GM06990 (cell line): ENCODE data around the gene PLXNB2.
A peak's percentile ranks its signal among the peaks of the same experiment; 100 is the strongest.

ENCODE experiments used
- DNase-seq: peaks from one replicate; pipeline ENCODE4 v3.0.0-alpha.2; 2011; ENCODE audit not compliant: insufficient read length; ENCODE audit errors: extremely low read depth
- H3K27me3 ChIP-seq: replicated peaks from 2 replicates; pipeline ENCODE4 v1.6.0; 2011; ENCODE audit warnings: low read length; ENCODE audit not compliant: control insufficient read depth, insufficient read depth
- H3K36me3 ChIP-seq: 2 replicates; pipeline ENCODE4 v1.5.1; 2011; ENCODE audit warnings: low read length; ENCODE audit not compliant: control insufficient read depth, insufficient read depth
- H3K4me3 ChIP-seq: replicated peaks from 2 replicates; pipeline ENCODE4 v1.5.1; 2011; ENCODE audit warnings: low read depth, mild to moderate bottlenecking, control low read depth, low read length
- CTCF ChIP-seq: IDR thresholded peaks from 2 replicates; pipeline ENCODE4 v1.5.1; 2011; ENCODE audit warnings: low read length, control low read depth, mild to moderate bottlenecking, inconsistent platforms; ENCODE audit not compliant: insufficient read depth, poor library complexity, severe bottlenecking

The PLXNB2 gene

DNA sequence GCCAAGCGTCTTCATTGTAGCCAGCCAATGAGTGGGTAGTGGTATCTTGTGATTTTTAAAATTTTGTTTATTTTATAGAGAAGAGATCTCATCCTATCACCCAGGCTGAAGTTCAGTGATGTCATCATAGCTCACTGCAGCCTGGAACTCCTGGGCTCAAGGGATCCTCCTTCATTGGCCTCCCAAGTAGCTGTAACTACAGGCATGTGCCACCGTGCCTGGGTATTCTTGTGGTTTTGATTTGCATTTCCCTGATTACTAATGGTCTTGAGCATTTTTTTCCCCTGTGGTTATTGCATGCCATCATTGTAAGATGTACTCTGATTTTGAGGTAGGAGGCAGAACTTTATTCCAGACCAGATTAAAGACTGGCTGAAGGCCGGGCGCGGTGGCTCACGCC, 21.8 kb upstream of the PLXNB2 start:
- no peaks in the 10 kb centered on the region for H3K36me3 ChIP-seq
- no peak for DNase-seq
- H3K27me3 ChIP-seq: no peaks in the 10 kb centered on the region
- no peak for TF ChIP-seq CTCF
- no peak overlapping the region for H3K4me3 ChIP-seq

- no peak for DNase-seq
- TF ChIP-seq CTCF: no peak
- Histone ChIP-seq H3K4me3 (peak overlapping the region; percentile 70), H3K27me3 (no peaks in the 10 kb centered on the region), H3K36me3 (no peaks in the 10 kb centered on the region)
Observed at GRCh38 chr22:50327711-50328019, 20.2 kb upstream of the PLXNB2 start.

GRCh38 chr22:50326956-50327710, 19.7 kb upstream of the PLXNB2 start, which contains the start of gene DENND6B:
TSS of gene DENND6B (minus strand) at chr22:50327012. CDS start at chr22:50326988, 24 bp downstream.
- no peaks in the 10 kb centered on the region for H3K27me3 ChIP-seq
- no peaks in the 10 kb centered on the region for H3K36me3 ChIP-seq
- peak within 1 kb of the TSS; percentile 70 for H3K4me3 ChIP-seq
- DNase-seq: peak; percentile 84
- TF ChIP-seq CTCF: no peak

- H3K36me3 ChIP-seq: no peaks in the 10 kb centered on the region
- no peak for TF ChIP-seq CTCF
- H3K27me3 ChIP-seq: no peaks in the 10 kb centered on the region
- DNase-seq: no peak
- H3K4me3 ChIP-seq: peak overlapping the region; percentile 55
Observed at GRCh38 chr22:50326225-50326955, 18.9 kb upstream of the PLXNB2 start.

- H3K4me3 ChIP-seq: no peak overlapping the region
- no peak for TF ChIP-seq CTCF
- H3K36me3 ChIP-seq: no peaks in the 10 kb centered on the region
- no peak for DNase-seq
- H3K27me3 ChIP-seq: no peaks in the 10 kb centered on the region
Observed at GRCh38 chr22:50325444-50326224, 18.2 kb upstream of the PLXNB2 start.
